Measurements from ENCODE around the gene NBAS.
"Not testable (repeated sequence)": the region's sequence is repeated elsewhere in the genome, so short reads cannot be mapped to it uniquely, and the experiment has no call there.

Gene NBAS

DNA sequence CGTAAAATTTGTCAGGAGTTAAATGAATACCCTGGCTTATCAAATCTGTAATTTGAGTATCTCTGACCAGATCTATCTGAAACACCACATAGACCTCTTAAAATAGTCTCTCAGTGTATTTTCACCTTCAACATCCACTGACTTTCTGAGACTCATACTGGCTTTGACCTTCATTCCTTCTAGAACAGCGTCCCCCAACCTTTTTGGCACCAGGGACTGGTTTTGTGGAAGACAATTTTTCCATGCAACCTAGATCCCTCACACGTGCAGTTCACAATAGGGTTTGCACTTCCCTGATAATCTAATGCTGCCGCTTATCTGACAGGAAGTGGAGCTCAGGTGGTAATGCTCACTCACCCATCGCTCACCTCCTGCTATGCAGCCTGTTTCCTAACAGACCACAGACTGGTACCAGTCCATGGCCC is 3.2 kb downstream of the NBAS start:
- no peak for DNase-seq

DNA sequence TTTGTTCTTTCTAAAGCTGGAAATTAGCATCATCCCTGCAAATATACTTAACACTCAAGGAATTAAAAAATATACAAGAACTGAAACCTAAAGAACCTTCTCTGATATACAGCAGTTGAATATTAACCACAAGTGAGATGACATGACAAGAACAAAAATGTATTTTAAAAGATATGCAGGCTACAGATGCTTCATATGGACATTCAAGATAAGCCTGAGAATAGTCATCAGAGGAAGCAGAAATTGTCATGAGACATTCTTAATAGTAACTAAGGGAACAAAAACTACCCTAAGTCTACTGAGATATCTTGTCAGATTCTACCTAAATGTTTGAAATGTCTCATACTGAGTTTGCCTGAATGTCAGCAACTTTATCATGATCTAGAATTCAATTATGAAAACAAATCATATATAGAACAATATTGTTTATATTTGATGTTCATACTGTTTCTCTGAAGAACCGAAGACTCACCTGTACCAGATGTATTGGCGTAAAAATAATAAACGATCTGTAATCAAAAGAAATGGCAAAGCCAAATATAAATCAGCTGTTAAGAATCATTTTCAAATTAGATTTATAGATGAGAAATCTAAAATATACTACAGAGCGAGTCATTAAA is 4.7 kb downstream of the NBAS start:
- no peak for DNase-seq

DNA sequence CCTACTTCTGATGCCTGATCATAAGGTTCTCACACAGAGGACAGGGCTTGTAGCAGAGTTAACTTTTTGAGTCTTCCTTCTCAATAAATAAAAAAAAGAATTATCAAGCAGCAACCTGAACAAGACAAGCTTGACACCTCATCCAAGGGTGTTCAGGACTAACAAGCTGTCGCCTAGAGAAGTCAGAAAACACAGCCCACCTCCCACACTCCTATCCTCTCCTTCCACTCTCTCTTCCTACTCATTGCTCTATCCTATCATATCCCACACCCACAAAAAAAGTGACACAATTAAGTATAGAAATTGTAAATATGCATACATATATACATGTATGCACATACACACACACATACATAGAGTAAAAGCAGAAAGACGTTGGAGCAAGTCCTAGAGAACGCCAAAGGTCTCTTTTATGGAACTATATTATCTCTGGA is 5.4 kb downstream of the NBAS start:
- DNase-seq = no peak

DNA sequence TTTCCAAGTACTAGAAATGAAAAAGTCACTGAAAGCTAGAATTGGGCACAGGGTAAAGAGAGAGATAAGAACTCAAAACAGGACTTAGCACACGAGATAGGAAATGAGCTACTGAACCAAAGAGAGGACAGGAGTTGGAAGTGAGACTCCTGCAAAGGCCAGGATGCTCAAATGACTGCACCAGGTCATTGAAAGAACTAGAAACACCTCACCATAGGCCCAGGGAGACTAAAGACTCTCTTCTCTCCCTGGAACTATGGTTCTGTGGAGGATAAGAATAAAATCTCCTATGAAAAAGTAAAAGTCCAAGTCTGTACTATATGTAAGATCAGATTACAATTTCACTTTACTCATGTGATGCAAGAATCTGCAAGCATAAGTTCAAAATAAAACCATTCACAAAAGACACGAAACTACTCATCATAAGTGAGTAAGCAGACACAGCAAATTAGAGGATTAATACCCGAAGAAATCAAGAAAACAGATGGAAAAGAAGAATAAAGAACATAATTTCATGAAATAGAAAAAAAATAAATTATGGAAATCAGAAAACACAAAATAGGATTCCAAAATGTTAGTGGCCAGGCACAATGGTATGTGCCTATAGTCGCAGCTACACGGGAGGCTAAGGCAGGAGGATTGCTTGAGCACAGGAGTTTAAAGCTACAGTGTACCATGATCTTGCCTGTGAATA is 6.5 kb downstream of the NBAS start:
- DNase-seq = no peak

DNA sequence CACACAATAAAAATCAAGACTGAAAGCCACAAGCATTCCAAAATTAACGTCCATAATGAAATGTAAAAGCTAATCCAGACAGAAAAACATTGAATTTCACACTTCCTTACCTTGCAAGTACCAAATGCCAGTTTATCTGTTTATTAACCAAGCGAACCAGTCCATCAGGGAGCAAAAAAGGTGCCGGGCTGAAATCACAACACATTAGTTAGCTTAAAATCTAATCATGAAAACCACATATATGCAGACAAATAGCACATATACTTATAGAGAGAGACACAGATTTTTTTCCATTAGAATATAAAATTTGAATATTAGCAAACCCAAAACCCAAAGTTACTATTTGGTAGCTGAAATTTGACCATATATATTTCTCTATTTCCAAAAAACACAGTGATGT is 7.2 kb downstream of the NBAS start:
- DNase-seq = no peak

DNA sequence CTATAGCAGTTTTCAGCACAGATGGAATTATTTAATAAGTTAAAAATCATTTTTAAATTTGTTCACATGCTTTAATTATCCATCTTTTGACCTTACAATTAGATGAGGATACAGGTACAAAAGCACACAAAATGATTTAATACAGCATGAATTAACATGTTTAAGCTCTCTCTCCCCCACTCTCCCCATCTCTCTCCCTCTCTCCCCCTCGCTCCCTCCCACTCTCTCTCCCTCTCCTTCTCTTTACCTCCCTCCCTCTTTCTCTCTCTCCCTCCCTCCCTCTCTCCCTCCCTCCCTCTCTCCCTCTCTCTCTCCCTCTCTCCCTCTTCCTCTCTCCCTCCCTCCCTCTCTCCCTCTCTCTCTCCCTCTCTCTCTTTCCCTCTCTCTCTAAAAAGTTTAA is 7.6 kb downstream of the NBAS start:
- no peak for DNase-seq

DNA sequence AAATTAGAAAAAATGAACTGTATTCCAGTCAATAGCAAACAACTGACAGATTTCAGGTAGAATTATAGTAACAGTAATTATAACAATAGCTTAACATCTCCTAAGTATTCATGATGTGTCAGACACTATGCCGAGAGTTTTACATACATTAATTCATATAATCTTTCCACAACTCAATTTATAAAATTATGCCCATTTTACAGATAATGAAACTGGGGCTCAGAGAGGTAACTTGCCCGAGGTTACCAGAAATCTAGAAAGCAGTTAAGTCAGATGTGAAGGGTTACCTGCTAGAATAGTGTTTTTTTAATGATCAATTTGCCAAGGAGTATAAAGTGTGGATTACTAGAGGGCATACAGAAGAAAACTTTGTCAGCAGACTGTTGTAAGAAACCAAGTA is 12.2 kb downstream of the NBAS start:
- no peak for DNase-seq

DNA sequence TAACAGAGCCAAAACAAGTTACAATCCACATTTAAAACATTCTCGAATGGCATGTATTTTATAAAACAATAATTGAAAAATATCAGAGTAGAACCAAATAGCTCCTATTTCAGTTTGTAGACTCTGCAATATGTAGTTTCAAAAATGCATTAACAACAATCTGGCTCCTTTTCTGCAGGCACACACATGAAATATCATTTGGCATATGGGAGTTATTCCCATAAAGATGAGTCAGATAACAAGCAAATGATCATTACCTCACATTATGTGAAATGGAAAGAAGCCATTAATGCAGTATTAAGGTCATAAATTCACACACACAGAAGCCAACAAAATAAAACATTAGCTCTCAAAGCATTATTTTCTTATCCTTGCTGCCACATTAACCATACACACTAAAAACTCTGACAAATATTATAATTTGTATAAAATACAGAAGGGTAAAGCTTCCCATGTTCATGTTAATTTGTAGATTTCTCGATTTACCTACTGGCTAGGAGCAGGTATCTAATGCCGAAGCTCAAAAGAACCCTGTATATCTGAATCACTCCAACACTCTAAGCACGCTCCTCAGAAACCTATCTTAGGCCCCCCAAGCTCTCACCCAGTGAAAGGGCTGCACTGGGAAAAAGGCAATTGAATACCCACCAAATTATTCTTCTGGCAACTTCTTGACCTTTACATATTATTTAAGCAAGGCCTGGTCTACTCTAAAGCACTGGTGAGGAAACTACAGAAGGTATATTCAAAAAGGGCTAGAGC is 13.8 kb downstream of the NBAS start:
- no peak for DNase-seq

DNA sequence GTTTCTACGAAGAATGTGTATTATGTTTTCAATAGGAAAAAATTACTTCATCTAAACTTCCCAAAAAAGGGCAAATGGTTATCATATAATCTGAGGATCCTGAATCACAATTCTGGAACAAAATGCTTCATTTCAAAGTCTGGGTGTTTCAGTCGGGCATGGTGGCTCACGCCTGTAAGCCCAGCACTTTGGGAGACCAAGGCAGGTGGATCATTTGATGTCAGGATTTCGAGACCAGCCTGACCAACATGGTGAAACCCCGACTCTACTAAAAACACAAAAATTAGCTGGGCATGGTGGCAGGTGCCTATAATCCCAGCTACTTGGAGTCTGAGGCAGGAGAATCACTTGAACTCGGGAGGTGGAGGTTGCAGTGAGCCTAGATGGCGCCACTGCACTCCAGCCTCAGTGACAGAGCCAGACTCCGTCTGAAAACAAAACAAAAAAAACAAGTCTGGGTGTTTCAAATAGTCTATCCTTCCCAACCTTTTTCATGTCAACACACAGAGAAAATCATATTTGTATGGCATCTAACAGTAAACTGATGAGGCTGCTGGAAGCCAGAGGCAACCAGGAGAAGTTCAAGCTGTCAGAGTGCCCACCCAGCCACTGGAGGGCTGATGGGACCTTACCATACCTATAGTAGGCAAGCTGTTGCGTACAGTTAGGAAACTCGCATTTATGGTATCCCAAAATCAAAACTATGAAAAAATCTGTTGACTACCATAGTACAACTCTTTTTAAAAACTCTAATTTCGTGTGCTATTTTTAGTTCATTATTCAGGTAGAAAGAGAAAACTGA is 14.6 kb downstream of the NBAS start:
- DNase-seq = no peak

DNA sequence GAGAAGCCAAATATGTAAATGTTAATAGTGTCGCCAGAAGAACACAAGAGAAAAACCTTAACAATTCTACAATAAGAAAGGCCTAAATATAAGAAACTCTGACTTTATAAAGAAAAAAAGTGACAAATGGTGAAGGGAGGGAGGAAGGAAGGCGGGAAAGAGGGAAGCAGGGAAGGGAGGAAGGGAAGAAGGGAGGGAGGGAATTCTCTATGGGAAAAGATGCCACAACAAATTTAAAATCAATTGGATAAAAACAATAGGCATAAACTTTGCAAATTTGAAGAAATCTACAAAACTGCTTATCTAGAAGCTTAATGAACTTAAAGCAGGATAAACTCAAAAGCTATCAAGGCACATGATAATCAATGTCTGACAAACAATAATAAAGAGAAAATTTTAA is 16.9 kb downstream of the NBAS start:
- no peak for DNase-seq

DNA sequence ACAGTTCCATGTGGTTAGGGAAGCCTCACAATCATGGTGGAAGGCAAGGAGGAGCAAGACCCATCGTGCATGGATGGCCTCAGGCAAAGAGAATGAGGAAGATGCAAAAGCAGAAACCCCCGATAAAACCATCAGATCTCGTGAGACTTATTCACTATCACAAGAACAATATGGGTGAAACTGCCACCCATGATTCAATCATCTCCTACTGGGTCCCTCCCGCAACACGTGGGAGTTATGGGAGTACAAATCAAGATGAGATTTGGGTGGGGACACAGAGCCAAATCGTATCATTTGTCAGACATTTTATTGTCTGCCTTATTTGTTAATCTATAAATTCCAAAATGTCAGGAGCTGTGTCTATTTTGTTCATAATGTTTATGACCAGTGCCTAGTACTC is 17.6 kb downstream of the NBAS start:
- no peak for DNase-seq

DNA sequence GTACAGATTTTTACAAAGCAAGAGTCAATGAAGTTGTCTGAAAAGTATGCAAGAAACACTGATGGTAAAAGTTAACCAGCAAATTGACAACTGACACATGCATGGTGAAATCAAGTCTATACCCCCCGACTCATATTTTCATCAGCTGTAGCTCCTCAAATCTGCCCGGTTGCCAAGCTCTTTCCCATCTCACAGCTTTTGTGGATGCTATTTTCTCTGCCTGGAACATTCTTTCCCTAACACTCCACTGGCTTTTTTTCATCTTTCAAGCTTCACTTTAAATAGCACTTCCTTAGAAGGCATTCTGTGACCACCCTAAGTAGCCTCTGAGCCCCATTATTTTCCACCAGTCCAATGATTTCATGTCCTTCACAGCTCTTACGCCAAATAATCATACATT is 18.1 kb downstream of the NBAS start:
- no peak for DNase-seq

DNA sequence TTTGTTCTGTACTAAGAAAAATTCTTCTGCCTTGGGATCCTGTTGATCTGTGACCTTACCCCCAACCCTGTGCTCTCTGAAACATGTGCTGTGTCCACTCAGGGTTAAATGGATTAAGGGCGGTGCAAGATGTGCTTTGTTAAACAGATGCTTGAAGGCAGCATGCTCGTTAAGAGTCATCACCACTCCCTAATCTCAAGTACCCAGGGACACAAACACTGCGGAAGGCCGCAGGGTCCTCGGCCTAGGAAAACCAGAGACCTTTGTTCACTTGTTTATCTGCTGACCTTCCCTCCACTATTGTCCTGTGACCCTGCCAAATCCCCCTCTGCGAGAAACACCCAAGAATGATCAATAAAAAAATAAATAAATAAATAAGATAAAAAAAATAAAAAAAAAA is 18.9 kb downstream of the NBAS start:
- DNase-seq = not testable (repeated sequence)

DNA sequence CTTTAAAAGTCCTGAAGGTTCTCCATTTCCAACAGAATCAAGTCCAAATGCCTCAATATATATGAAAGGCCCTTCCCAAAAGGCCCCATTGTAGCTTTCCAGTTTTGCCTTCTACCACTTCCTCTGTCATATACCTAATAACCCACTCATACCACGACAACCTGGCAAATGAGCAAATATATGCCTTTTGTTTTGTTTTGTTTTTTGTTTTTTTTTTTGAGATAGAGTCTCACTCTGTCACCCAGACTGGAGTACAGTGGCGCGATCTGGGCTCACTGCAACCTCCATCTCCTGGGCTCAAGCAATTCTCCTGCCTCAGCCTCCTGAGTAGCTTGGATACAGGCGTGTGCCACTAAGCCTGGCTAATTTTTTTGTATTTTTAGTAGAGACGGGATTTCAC is 20.6 kb downstream of the NBAS start:
- DNase-seq = not testable (repeated sequence)

DNA sequence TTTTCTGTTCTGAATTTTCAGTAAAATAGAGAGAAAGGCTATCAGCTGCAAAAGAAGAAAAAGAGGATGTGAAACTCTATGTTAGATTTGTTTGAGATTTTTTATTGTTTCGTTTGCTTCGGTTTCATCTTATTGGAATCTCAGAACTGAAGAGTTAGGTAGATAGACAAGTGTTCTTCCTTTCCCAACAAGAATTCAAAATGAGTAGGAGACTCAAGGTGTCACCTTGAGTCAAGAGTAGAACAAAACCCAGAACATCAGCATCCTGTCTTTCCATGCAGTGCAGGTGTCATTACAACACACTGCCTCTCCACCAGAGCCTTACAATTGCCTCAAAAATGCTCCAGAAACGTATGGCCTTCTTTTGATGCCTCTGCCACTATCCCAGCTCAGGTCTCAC is 21.1 kb downstream of the NBAS start:
- no peak for DNase-seq

DNA sequence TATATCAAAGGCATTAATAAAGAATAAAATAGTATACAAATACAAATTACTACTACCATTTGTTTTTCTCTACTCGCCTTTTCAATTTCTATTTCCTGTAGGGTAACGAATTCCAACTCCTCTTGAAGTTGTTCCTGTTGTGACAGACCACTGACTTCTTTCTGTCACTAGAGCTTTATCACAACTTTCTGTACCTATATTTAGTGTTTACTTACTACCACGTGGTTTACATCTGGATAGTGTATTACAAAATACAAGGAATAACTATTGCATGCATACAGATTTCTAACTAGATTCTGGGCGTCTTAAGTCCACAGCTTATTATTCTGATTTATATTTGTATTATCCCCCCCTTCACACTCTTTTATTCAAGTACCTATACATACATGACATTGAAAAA is 22.3 kb downstream of the NBAS start:
- no peak for DNase-seq

DNA sequence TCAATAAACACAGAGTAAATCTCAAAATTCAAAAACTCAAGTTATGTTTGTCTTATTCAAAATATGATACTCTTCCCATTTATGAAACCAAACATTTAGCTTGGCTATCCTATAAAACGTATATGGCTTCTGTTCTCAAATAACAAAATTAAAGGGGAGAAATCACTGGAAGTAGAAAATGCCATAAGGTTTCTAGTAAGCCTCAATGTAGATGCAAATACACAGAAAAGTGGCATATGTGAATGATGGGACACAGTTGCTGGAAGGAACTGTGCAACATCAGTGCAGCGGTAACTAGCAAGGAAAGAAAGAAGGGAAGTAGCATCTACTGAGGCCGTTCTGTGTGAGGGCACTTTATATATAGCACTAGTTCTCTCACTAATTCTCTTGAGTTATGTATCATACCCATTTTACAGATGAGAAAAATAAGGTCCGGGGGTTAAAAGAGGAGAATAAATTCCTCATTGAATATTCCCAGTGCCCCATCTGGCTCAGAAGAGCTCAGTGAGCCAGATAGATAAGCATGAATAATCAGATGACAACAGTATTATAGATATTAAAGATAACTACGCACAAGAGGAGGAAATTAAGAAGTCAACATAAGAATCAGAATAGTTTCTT is 27.2 kb downstream of the NBAS start:
- DNase-seq = no peak

DNA sequence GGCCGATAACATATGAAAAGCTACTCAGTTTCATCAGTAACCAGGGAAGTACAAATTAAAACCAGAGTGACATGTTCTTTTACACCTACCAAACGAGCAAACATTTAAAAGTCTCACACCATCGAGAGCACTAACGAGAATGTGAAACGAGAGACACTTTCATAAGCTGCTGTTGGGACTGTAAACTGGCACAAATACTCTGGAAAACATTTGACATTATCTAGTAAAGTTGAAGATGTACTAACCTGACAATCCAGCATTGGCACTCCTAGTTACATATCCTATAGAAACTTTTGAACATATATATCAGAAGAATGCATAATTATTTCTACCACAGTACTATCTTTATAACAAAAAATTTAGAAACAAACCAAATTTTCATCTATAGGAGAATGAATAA is 28.1 kb downstream of the NBAS start:
- no peak for DNase-seq

DNA sequence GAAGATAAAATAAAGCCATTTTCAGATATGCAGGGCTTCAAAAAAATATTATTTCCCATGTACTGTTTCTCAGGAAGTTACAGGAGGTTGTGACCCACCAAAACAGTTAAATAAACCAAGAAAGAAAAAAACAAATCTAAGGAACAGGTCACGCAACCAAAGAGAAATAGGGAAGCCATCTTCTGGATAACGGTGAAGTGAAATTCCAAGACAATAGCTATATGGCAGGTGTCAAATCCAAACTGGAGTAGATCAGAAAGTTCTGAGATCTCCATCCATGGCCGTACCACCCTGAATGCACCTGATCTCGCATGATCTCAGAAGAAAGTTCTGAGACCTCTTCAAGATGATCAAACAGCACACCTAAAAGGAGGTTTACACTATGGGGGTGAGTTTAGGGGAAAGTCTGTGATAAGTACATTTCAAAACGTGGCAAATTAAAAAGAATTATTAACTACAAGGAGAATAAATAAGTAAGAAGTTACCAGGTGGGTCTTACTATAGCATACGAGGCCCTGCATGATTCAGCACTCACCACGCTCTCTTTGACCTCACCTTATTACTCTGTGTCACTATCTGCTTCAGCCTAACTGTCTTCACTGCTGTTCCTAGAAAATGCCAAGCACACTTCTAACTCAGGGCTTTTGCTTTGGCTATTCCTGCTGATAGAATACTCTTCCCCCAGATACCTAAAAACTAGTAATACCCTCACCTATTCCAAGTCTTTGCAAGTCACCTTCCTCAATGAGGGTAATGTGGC is 29.9 kb downstream of the NBAS start:
- DNase-seq = no peak

DNA sequence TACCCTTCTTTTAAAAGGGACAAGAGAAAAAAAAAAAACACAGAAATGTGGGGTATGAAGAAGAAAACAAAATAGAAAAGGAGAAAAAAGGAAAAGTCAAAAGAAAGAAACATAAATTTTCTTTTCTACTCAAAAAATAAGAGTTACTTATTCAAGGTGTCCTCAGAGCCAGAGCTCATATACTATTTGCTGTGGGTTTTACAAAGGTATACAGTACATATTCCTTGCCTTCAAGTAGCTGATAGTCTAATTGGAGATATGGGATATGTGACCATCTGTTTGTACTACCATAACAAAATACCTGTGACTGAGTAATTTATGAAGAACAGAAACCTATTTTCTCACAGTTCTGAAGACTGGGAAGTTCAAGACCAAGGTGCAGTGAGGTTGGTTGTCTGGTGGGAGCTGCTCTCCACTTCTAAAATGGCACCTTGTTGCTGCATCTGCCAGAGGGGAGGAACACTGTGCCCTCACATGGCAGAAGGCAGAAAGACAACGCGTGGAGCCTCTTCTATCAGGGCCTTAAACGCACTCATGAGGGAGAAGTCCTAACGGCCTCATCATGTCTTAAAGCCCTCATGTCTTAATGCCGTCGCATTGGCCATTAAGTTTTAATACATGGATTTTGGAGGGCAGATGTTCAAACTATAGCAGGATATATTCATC is 33.9 kb downstream of the NBAS start:
- no peak for DNase-seq

DNA sequence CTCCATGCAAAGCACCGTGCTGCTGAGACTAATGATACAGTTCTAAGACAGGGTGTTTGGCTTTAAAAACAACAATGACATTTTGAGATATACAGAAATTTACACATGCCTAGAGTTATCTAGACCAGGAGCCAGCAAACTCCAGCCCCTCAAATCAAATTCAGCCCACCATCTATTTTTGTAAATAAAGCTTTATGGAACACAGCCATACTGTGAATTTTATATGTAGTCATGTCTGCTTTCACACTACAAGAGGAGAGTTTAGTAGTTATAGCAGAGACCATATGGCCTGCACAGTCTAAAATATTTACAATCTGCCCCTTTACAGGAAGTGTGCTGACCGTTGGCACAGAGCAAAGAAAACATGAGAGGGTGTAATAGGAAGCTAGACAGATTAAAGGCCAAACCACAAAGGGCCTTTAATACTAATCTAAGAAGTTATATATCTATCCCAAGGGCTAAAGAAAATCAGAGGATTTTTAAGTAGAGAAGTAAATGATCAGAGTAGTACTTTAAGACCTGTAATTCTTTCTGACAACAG is 39.4 kb downstream of the NBAS start:
- DNase-seq = no peak
